CD4-positive, CD25-positive, alpha-beta regulatory T cell (primary cell): ENCODE measurements around the gene BCAR3. TPM values are rescaled to one million over a fixed set of nuclear protein-coding genes. Genes with fewer than 3 reads are reported as not detected.

Source experiments
- ATAC-seq, 2 donors: fragments of 150-1000 bp; cut with Tn5 transposase; one replicate each; pipeline ENCODE4 v1.10.0; 2021; ENCODE audit warnings: low read depth in 2 of 2, moderate number of reproducible peaks in 2 of 2, moderate library complexity in 1 of 2
- DNase-seq, 3 donors: peaks; one replicate each; pipeline versions ENCODE4 v3.0.0 to v3.0.0-alpha.2; 2012 to 2022; ENCODE audit warnings: mixed read lengths in 1 of 3
- H3K27ac ChIP-seq: one replicate; pipeline ENCODE4 v1.7.0; 2013; ENCODE audit warnings: mild to moderate bottlenecking, low read length; ENCODE audit not compliant: insufficient read depth, poor library complexity, severe bottlenecking
- H3K27me3 ChIP-seq: one replicate; pipeline ENCODE4 v1.7.0; 2013; ENCODE audit warnings: low read length; ENCODE audit not compliant: control insufficient read depth, insufficient read depth
- H3K36me3 ChIP-seq: one replicate; pipeline ENCODE4 v1.7.0; 2013; ENCODE audit warnings: mild to moderate bottlenecking, low read length, moderate library complexity; ENCODE audit not compliant: control insufficient read depth, insufficient read depth
- H3K4me1 ChIP-seq: 2 replicates; pipeline ENCODE4 v1.7.0; 2013; ENCODE audit warnings: mild to moderate bottlenecking, low read length; ENCODE audit not compliant: insufficient read depth, control insufficient read depth, poor library complexity, severe bottlenecking
- H3K4me3 ChIP-seq: one replicate; pipeline ENCODE4 v1.7.0; 2013; ENCODE audit warnings: low read depth, mild to moderate bottlenecking, low read length, moderate library complexity
- H3K9me3 ChIP-seq, 2 experiments: 1 replicate in 1 of 2; 2 replicates in 1 of 2; pipeline ENCODE4 v1.7.0; 2013; ENCODE audit warnings: low read length in 2 of 2, mild to moderate bottlenecking in 1 of 2, moderate library complexity in 1 of 2; ENCODE audit not compliant: control insufficient read depth in 2 of 2
- H3K27ac Mint-ChIP-seq, 3 donors: one replicate each; pipeline ENCODE4 v1.8.0; 2020 to 2022; ENCODE audit warnings: mild to moderate bottlenecking in 3 of 3, mixed read lengths in 3 of 3, moderate library complexity in 2 of 3
- H3K27me3 Mint-ChIP-seq: one replicate; pipeline ENCODE4 v1.8.0; 2022; ENCODE audit warnings: mild to moderate bottlenecking, mixed read lengths
- H3K36me3 Mint-ChIP-seq: one replicate; pipeline ENCODE4 v1.8.0; 2020; ENCODE audit warnings: mixed read lengths
- H3K4me1 Mint-ChIP-seq, 4 donors: one replicate each; pipeline ENCODE4 v1.8.0; 2020 to 2022; ENCODE audit warnings: mixed read lengths in 4 of 4, mild to moderate bottlenecking in 1 of 4
- H3K4me3 Mint-ChIP-seq, 4 donors: one replicate each; pipeline ENCODE4 v1.8.0; 2020 to 2022; ENCODE audit warnings: mild to moderate bottlenecking in 4 of 4, mixed read lengths in 4 of 4, moderate library complexity in 3 of 4
- H3K9me3 Mint-ChIP-seq, 7 donors: one replicate each; pipeline ENCODE4 v1.8.0; 2020 to 2022; ENCODE audit warnings: mixed read lengths in 7 of 7, mild to moderate bottlenecking in 3 of 7, moderate library complexity in 2 of 7
- polyA plus RNA-seq, 4 donors: library from polyadenylated mRNA; unstranded; fragments of 300-500 nt; fragmentation: Illumina TruSeq; gene quantifications; one replicate each; pipeline ENCODE4 v1.2.3, GENCODE V29; 2021
- total RNA-seq: library from RNA; stranded (reverse); gene quantifications from one replicate; pipeline ENCODE4 v1.2.3, GENCODE V29; 2022

The BCAR3 gene
- total and polyA plus RNA-seq, 5 donors from 2014 or later: 0.44 to 0.62 (median 0.49) TPM; not detected in 2

DNA sequence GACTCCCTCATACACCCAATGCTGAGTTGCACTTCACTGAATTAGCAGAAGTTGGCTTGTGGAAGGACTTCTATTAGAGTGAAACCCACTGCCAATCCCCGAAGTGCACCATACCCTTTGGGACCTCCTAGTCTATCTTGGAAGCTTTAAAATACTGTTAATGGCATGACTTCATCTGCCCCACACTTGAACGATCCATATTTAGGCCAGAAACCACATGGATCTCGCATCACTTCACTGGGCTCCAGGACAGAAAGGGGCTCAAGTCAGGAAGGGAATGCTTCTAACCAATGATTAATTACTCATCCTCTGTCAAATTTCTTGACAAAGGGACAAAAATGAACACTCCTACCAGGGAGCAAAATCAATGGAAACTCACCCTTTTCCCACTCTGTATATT is 69.1 kb downstream of the BCAR3 start:
- ATAC-seq (no peak), DNase-seq (no peak)
- H3K4me1 ChIP-seq: peaks cover 12% of the 10 kb centered on the region
- Mint-ChIP-seq H3K4me3 (no peak overlapping the region), H3K27ac (no peak overlapping the region), H3K36me3 (no peaks in the 10 kb centered on the region), H3K4me1 (peaks cover 12 to 34% (median 19%) of the 10 kb centered on the region in 4 donors), H3K9me3 (no peaks in the 10 kb centered on the region), H3K27me3 (no peaks in the 10 kb centered on the region)
- H3K9me3 ChIP-seq: no peaks in the 10 kb centered on the region
- H3K27me3 ChIP-seq: no peaks in the 10 kb centered on the region
- H3K36me3 ChIP-seq: no peaks in the 10 kb centered on the region
- H3K27ac ChIP-seq: no peak overlapping the region
- H3K4me3 ChIP-seq: no peak overlapping the region

DNA sequence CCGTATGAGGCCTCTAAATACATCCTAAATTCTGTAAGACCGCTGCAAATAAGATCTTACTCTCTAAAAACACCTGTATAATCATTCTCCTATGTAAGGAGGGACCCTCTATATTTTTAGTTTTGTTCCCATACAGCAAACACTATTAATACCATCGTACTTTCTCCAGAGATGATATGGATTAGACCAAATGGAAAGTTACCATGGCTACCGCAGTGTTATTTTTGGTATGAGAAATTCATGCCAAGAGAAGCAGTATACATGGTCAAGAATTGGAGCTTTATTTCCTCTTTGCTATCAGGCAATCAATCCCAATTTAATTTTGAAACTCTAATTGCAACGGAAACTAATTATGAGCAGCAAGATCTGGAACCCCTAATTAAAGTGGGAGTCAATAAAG is 70.0 kb downstream of the BCAR3 start:
- H3K27me3 Mint-ChIP-seq: no peaks in the 10 kb centered on the region
- no peak overlapping the region for H3K27ac Mint-ChIP-seq
- H3K27ac ChIP-seq: no peak overlapping the region
- no peak for DNase-seq
- H3K9me3 Mint-ChIP-seq: no peaks in the 10 kb centered on the region
- ATAC-seq: no peak
- H3K36me3 Mint-ChIP-seq: no peaks in the 10 kb centered on the region
- no peak overlapping the region for H3K4me3 Mint-ChIP-seq
- peaks cover 12% of the 10 kb centered on the region for H3K4me1 ChIP-seq
- H3K36me3 ChIP-seq: no peaks in the 10 kb centered on the region
- no peak overlapping the region for H3K4me3 ChIP-seq
- H3K27me3 ChIP-seq: no peaks in the 10 kb centered on the region
- no peaks in the 10 kb centered on the region for H3K9me3 ChIP-seq
- H3K4me1 Mint-ChIP-seq: peaks cover 12 to 34% (median 20%) of the 10 kb centered on the region in 4 donors

GRCh38 chr1:93609536-93609935 is 72.1 kb downstream of the BCAR3 start:
- Mint-ChIP-seq H3K4me3 (no peak overlapping the region), H3K36me3 (no peaks in the 10 kb centered on the region), H3K27me3 (peaks cover 5% of the 10 kb centered on the region), H3K9me3 (peaks cover 0 to 1% (median 0%) of the 10 kb centered on the region in 7 donors), H3K4me1 (peaks cover 0 to 14% (median 6%) of the 10 kb centered on the region in 4 donors), H3K27ac (no peak overlapping the region)
- Histone ChIP-seq H3K4me3 (no peak overlapping the region), H3K27me3 (no peaks in the 10 kb centered on the region), H3K36me3 (no peaks in the 10 kb centered on the region), H3K4me1 (peaks cover 4% of the 10 kb centered on the region), H3K27ac (no peak overlapping the region), H3K9me3 (no peaks in the 10 kb centered on the region)
- ATAC-seq: no peak
- DNase-seq: no peak

- H3K4me3 Mint-ChIP-seq: no peak overlapping the region
- Histone ChIP-seq H3K36me3 (no peaks in the 10 kb centered on the region), H3K27ac (no peak overlapping the region), H3K9me3 (no peaks in the 10 kb centered on the region), H3K4me3 (no peak overlapping the region), H3K27me3 (no peaks in the 10 kb centered on the region), H3K4me1 (peaks cover 4% of the 10 kb centered on the region)
- H3K4me1 Mint-ChIP-seq: peaks cover 0 to 13% (median 5%) of the 10 kb centered on the region in 4 donors
- no peaks in the 10 kb centered on the region for H3K36me3 Mint-ChIP-seq
- H3K9me3 Mint-ChIP-seq: peaks cover 0 to 1% (median 0%) of the 10 kb centered on the region in 7 donors
- no peak overlapping the region for H3K27ac Mint-ChIP-seq
- ATAC-seq: no peak
- DNase-seq: peak in 1 of 3 donors; percentile 15
- H3K27me3 Mint-ChIP-seq: peaks cover 6% of the 10 kb centered on the region
Measured at GRCh38 chr1:93608187-93609109, 73.2 kb downstream of the BCAR3 start.

GRCh38 chr1:93607814-93608186 is 73.8 kb downstream of the BCAR3 start:
- Histone ChIP-seq H3K4me1 (peaks cover 4% of the 10 kb centered on the region), H3K4me3 (no peak overlapping the region), H3K27me3 (no peaks in the 10 kb centered on the region), H3K36me3 (no peaks in the 10 kb centered on the region), H3K27ac (no peak overlapping the region), H3K9me3 (no peaks in the 10 kb centered on the region)
- Mint-ChIP-seq H3K36me3 (no peaks in the 10 kb centered on the region), H3K4me3 (no peak overlapping the region), H3K4me1 (peaks cover 0 to 13% (median 5%) of the 10 kb centered on the region in 4 donors), H3K27me3 (peaks cover 6% of the 10 kb centered on the region), H3K27ac (peak overlapping the region in 1 of 3 donors; percentile 96), H3K9me3 (peaks cover 0 to 1% (median 0%) of the 10 kb centered on the region in 7 donors)
- ATAC-seq (peak; percentile 46 to 56), DNase-seq (peak in 1 of 3 donors; percentile 49)

GRCh38 chr1:93605812-93606512 is 75.7 kb downstream of the BCAR3 start:
- H3K9me3 ChIP-seq: no peaks in the 10 kb centered on the region
- Mint-ChIP-seq H3K27me3 (peaks cover 6% of the 10 kb centered on the region), H3K27ac (no peak overlapping the region), H3K36me3 (no peaks in the 10 kb centered on the region), H3K9me3 (peaks cover 0 to 1% (median 0%) of the 10 kb centered on the region in 7 donors), H3K4me1 (peaks cover 0 to 13% (median 4%) of the 10 kb centered on the region in 4 donors), H3K4me3 (no peak overlapping the region)
- H3K36me3 ChIP-seq: no peaks in the 10 kb centered on the region
- H3K27ac ChIP-seq: no peak overlapping the region
- DNase-seq (no peak), ATAC-seq (no peak)
- no peak overlapping the region for H3K4me3 ChIP-seq
- peaks cover 4% of the 10 kb centered on the region for H3K4me1 ChIP-seq
- no peaks in the 10 kb centered on the region for H3K27me3 ChIP-seq

GRCh38 chr1:93605026-93605568 is 76.5 kb downstream of the BCAR3 start:
- no peak overlapping the region for H3K4me3 ChIP-seq
- H3K9me3 ChIP-seq: no peaks in the 10 kb centered on the region
- no peaks in the 10 kb centered on the region for H3K27me3 ChIP-seq
- no peak for ATAC-seq
- H3K4me1 Mint-ChIP-seq: peaks cover 0 to 13% (median 4%) of the 10 kb centered on the region in 4 donors
- H3K9me3 Mint-ChIP-seq: peaks cover 0 to 1% (median 0%) of the 10 kb centered on the region in 7 donors
- H3K27me3 Mint-ChIP-seq: peaks cover 6% of the 10 kb centered on the region
- H3K27ac Mint-ChIP-seq: no peak overlapping the region
- H3K36me3 ChIP-seq: no peaks in the 10 kb centered on the region
- H3K36me3 Mint-ChIP-seq: no peaks in the 10 kb centered on the region
- no peak overlapping the region for H3K27ac ChIP-seq
- H3K4me3 Mint-ChIP-seq: no peak overlapping the region
- peaks cover 4% of the 10 kb centered on the region for H3K4me1 ChIP-seq
- DNase-seq: no peak
